ENCODE results near the gene ATF6B.

Gene ATF6B

GRCh38 chr6:32151863-32152768 is 24.1 kb upstream of the ATF6B start, which contains the start of gene PRRT1:
Gene PRRT1 (minus strand): TSS chr6:32151939. CDS start chr6:32151827, 112 bp downstream.
- no peaks in the 10 kb centered on the region for H3K27me3 ChIP-seq
- peaks cover 16% of the 10 kb centered on the region for H3K36me3 ChIP-seq
- H3K4me1 ChIP-seq: peaks cover 7% of the 10 kb centered on the region
- DNase-seq: no peak
- H3K9me3 ChIP-seq: no peaks in the 10 kb centered on the region
- H3K4me3 ChIP-seq (ENCODE audit: low read depth, low read length): peak within 1 kb of the TSS; percentile 96
- TF ChIP-seq, protein P1, sequence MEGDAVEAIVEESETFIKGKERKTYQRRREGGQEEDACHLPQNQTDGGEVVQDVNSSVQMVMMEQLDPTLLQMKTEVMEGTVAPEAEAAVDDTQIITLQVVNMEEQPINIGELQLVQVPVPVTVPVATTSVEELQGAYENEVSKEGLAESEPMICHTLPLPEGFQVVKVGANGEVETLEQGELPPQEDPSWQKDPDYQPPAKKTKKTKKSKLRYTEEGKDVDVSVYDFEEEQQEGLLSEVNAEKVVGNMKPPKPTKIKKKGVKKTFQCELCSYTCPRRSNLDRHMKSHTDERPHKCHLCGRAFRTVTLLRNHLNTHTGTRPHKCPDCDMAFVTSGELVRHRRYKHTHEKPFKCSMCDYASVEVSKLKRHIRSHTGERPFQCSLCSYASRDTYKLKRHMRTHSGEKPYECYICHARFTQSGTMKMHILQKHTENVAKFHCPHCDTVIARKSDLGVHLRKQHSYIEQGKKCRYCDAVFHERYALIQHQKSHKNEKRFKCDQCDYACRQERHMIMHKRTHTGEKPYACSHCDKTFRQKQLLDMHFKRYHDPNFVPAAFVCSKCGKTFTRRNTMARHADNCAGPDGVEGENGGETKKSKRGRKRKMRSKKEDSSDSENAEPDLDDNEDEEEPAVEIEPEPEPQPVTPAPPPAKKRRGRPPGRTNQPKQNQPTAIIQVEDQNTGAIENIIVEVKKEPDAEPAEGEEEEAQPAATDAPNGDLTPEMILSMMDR (IDR thresholded peaks at IDR 0.05; ENCODE audit: low read depth, low read length): no peak

DNA sequence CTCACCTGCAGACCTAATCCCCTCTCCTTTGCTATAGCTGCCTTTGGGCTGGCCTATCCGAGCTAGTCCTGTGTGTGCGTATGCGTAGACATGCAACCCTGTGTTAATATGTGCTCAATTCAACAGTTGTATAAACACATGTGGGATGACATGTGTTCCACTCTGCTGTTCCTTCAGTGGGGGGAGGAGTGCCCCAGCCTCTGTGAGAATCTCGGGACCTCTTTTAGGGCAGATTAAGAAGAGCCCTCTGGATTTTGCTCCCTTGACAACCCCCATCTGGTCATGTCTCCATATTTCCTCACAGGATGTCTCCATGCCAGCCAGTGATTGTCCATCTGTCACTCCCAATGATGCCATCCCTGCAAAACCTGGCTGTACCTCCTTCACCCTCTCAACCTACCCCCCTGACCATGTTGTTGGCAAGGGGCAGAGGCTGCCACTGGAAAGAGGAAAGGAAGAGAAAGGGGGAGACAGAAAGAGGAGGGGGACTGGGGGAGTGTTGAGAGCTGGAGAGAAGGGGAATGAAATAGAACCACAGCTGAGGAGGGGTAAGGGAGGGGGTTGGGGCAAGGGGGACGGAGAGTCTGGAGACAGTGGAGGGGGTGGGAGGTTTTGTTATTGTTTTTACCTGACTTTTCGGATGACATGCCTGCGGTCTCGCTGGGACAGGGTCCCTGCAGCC is 23.3 kb upstream of the ATF6B start:
- H3K4me3 ChIP-seq (ENCODE audit: low read depth, low read length): no peak overlapping the region
- H3K4me1 ChIP-seq: peaks cover 7% of the 10 kb centered on the region
- TF ChIP-seq, protein P1 (IDR thresholded peaks at IDR 0.05; ENCODE audit: low read depth, low read length): no peak
- H3K27me3 ChIP-seq: no peaks in the 10 kb centered on the region
- H3K9me3 ChIP-seq: no peaks in the 10 kb centered on the region
- H3K36me3 ChIP-seq: peaks cover 9% of the 10 kb centered on the region
- no peak for DNase-seq

DNA sequence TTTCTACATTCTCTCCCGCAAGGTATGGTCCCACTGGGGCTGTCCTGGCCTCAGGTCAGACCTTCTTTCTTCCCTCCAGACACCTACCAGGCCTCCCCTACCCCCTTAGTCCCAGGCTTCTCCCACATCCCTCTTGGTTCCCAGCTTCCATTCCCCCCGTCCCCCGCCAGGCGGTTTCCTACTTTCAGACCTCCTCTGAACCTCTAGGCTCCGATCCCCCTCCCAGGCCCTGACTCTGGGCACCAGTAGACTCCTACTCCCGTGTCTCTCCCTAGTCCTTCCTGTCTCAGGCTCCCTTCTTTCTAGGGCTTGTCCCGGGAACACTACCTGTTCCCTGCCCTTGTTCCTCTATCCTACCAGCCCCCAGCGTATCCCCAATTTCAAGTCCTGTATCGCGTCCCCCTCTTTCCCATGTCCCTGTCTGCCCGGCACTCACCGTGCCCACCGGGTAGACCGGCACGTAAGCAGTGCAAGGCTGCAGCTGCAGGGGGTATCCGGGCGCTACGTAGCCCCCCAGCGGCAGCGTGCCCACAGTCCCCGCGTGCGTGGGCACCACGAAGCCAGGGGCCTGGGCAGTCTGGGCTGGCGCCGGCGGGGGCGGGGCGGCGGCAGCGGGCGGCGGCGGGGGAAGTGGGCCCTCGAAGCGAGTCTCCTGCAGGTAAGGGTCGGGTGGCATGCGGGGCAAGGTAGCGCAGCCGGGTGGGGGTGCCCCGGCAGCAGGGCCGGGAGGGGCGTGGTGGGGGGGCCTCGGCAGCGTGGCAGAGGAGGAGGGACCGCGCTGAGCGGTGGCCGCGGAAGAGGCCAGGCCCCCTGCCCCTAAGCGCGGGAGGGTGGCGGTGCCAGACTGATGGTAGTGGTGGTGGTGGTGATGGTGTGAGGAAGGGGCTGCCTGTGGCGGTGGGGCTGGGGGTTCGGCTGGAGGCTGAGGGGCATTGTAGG is 22.2 kb upstream of the ATF6B start:
- Histone ChIP-seq H3K36me3 (no peaks in the 10 kb centered on the region), H3K4me1 (peaks cover 5% of the 10 kb centered on the region)

DNA sequence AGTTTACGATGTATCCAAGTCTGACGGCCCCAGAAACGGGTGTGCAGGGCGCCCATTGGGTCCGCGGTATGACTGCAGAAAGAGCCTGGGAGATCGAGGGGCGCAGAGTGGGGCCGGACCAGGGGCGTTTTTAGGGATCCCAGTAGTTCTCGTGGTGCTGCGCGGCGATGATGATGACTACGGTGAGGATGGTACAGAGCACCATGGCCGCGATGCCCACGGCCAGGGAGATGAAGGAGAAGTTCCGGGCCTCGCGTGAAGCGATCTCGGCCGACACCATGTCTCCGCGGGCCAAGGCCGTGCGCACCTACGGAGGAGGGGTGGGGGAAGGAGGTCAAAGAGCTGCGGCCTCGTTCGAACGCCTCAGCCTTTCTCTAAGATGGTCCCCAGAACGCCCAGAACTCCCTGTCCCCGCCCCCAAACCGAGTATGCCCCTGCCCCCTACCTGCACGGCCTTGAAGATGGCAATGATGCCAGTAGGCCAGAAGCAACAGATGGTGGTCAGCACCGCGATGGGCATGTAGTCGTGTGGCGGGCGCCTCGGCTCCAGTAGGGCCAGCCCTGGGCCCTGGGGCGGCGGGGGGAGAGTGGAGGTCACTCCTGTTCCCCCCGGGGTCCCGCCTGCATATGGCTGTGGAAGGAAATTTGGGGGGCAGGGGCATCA is 21.2 kb upstream of the ATF6B start:
- TF ChIP-seq, protein P1 (IDR thresholded peaks at IDR 0.05; ENCODE audit: low read depth, low read length): no peak
- Histone ChIP-seq H3K4me1 (peaks cover 4% of the 10 kb centered on the region), H3K9me3 (no peaks in the 10 kb centered on the region), H3K36me3 (no peaks in the 10 kb centered on the region), H3K27me3 (no peaks in the 10 kb centered on the region), H3K4me3 (ENCODE audit: low read depth, low read length) (no peak overlapping the region)
- DNase-seq: no peak

More for the DNA sequence above, 22.2 kb upstream of the ATF6B start:
- DNase-seq: no peak
- Histone ChIP-seq H3K9me3 (no peaks in the 10 kb centered on the region), H3K27me3 (no peaks in the 10 kb centered on the region), H3K4me3 (ENCODE audit: low read depth, low read length) (no peak overlapping the region)
- TF ChIP-seq, protein P1 (IDR thresholded peaks at IDR 0.05; ENCODE audit: low read depth, low read length): no peak

GRCh38 chr6:32148289-32149091 is 20.4 kb upstream of the ATF6B start:
- Histone ChIP-seq H3K4me1 (peaks cover 4% of the 10 kb centered on the region), H3K9me3 (no peaks in the 10 kb centered on the region), H3K27me3 (no peaks in the 10 kb centered on the region), H3K36me3 (no peaks in the 10 kb centered on the region), H3K4me3 (ENCODE audit: low read depth, low read length) (no peak overlapping the region)
- DNase-seq: peak; percentile 45
- TF ChIP-seq, protein P1 (IDR thresholded peaks at IDR 0.05; ENCODE audit: low read depth, low read length): no peak
